Lower leg skin (tissue), 4 donors: ENCODE measurements around the gene MEOX2. TPM values are rescaled to one million over a fixed set of nuclear protein-coding genes. Genes with fewer than 3 reads are reported as not detected.

Experiments used
- DNase-seq, 2 donors: peaks; one replicate each; pipeline ENCODE4 v3.0.0-alpha.2; 2019; ENCODE audit warnings: low spot score in 2 of 2
- H3K4me3 ChIP-seq: fragments of 200-600 bp; sonication (generic); 2 replicates; pipeline ENCODE4 v1.5.1; 2017; ENCODE audit warnings: mild to moderate bottlenecking, low read depth; ENCODE audit not compliant: poor library complexity, severe bottlenecking
- CTCF ChIP-seq, 3 donors: fragments of 450-650 bp; IDR thresholded peaks; one replicate each; pipeline ENCODE4 v1.5.1; 2016; ENCODE audit warnings: antibody characterized with exemption in 3 of 3, mild to moderate bottlenecking in 3 of 3, moderate library complexity in 2 of 3
- POLR2A ChIP-seq, 2 donors: fragments of 450-650 bp; IDR thresholded peaks; one replicate each; pipeline ENCODE4 v1.6.1; 2016 to 2017; ENCODE audit warnings: antibody characterized with exemption in 2 of 2, mild to moderate bottlenecking in 1 of 2, moderate library complexity in 1 of 2
- WGBS, 2 donors: methylation state at CpG; one replicate each; pipeline ENCODE4 v1.1.5; 2018; 5-methylcytosine and 5-hydroxymethylcytosine counted together
- intact Hi-C: fragments of 100-400 bp; cut with DNase I; formaldehyde crosslinking; loops from one replicate; pipeline ENCODE4 v1.15.0; 2023; ENCODE audit warnings: low total_unique reads
- total RNA-seq, 4 donors: library from RNA; depleted of rRNA; stranded (reverse); fragments of >200 nt; gene quantifications; one replicate each; pipeline ENCODE4 v1.1.0, GENCODE V29; 2016

Gene MEOX2
- total RNA-seq, 4 donors from 2014 or later, result 3.2 to 5.0 (median 4.1) TPM

- TF ChIP-seq POLR2A (IDR thresholded peaks at IDR 0.05), result no peak
- TF ChIP-seq CTCF (IDR thresholded peaks at IDR 0.05), result no peak
- H3K4me3 ChIP-seq, result no peak overlapping the region
- intact Hi-C loops, result no loop called here
- DNase-seq, result no peak
- WGBS, 2 donors, result 16 to 33% methylated on average over 1 of the region's 1 CpG
Measured at GRCh38 chr7:15602236-15602635, 84.2 kb downstream of the MEOX2 start.

GRCh38 chr7:15601175-15601574, 85.3 kb downstream of the MEOX2 start:
- TF ChIP-seq POLR2A (IDR thresholded peaks at IDR 0.05) (no peak), CTCF (IDR thresholded peaks at IDR 0.05) (no peak)
- no peak for DNase-seq
- intact Hi-C loops, result no loop called here
- H3K4me3 ChIP-seq, result no peak overlapping the region
- 71 to 77% methylated on average over 1 of the region's 1 CpG for WGBS, 2 donors

GRCh38 chr7:15600298-15600697, 86.2 kb downstream of the MEOX2 start:
- WGBS, 2 donors, result 4 to 71% methylated on average over 1 to 4 of the region's 4 CpGs
- intact Hi-C loops, result no loop called here
- TF ChIP-seq CTCF (IDR thresholded peaks at IDR 0.05) (no peak), POLR2A (IDR thresholded peaks at IDR 0.05) (no peak)
- DNase-seq, result no peak
- H3K4me3 ChIP-seq, result no peak overlapping the region

- no peak for DNase-seq
- 60 to 61% methylated on average over 5 of the region's 5 CpGs for WGBS, 2 donors
- TF ChIP-seq CTCF (IDR thresholded peaks at IDR 0.05) (no peak), POLR2A (IDR thresholded peaks at IDR 0.05) (no peak)
- intact Hi-C loops, result no loop called here
- no peak overlapping the region for H3K4me3 ChIP-seq
Measured at GRCh38 chr7:15594461-15594860, 92.0 kb downstream of the MEOX2 start.

GRCh38 chr7:15593382-15593781, 93.1 kb downstream of the MEOX2 start:
- no peak for DNase-seq
- 77 to 78% methylated on average over 3 of the region's 3 CpGs for WGBS, 2 donors
- H3K4me3 ChIP-seq, result no peak overlapping the region
- TF ChIP-seq CTCF (IDR thresholded peaks at IDR 0.05) (no peak), POLR2A (IDR thresholded peaks at IDR 0.05) (no peak)
- intact Hi-C loops, result no loop called here

GRCh38 chr7:15586266-15586665, 100.2 kb downstream of the MEOX2 start:
- 91 to 95% methylated on average over 4 of the region's 4 CpGs for WGBS, 2 donors
- H3K4me3 ChIP-seq, result no peak overlapping the region
- no peak for TF ChIP-seq POLR2A (IDR thresholded peaks at IDR 0.05)
- no peak for TF ChIP-seq CTCF (IDR thresholded peaks at IDR 0.05)
- intact Hi-C loops, result no loop called here
- DNase-seq, result no peak
